Endothelial cell of umbilical vein (primary cell): Measurements from ENCODE around the gene FZR1. TPM values are rescaled to one million over a fixed set of nuclear protein-coding genes. Genes with fewer than 3 reads are reported as not detected.

ENCODE experiments used
- BruUV-seq: library from RNA; stranded (reverse); fragments of 400-500 nt; replicated peaks from 2 replicates; lab custom pipeline; 2021; lab: Mats Ljungman, UMichigan
- CTCF ChIA-PET: fragments of 300-600, 350-600 bp; sonication (Branson Sonifier 250); formaldehyde crosslinking; loops from one replicate; lab custom pipeline; 2021; ENCODE audit warnings: antibody characterized with exemption, inconsistent platforms; lab: Charles Lee
- POLR2A ChIA-PET: fragments of 300-600, 350-600 bp; sonication (Branson Sonifier 250); formaldehyde crosslinking; loops from one replicate; lab custom pipeline; 2021; ENCODE audit warnings: antibody characterized with exemption, inconsistent platforms; lab: Charles Lee
- DNase-seq: peaks from one replicate; pipeline ENCODE4 v3.0.0-alpha.2; 2011; ENCODE audit warnings: low read depth, low spot score
- FAIRE-seq: peaks from 2 replicates; lab custom pipeline; 2011; peaks lifted over from hg19 to GRCh38; lab: Jason Lieb, UNC
- H2AFZ ChIP-seq: 2 replicates; pipeline ENCODE4 v1.6.0; 2012; ENCODE audit warnings: low read depth, low read length, control low read depth, inconsistent platforms
- H3K27ac ChIP-seq: 2 replicates; pipeline ENCODE4 v1.5.1; 2011; ENCODE audit warnings: low read depth, mild to moderate bottlenecking, control low read depth, low read length, moderate library complexity; ENCODE audit not compliant: insufficient read depth
- H3K27me3 ChIP-seq, 2 experiments: 2 replicates each; pipeline versions ENCODE4 v1.6.0 to v1.6.1; 2011; ENCODE audit warnings: low read length in 2 of 2, mixed read lengths in 1 of 2; ENCODE audit not compliant: control insufficient read depth in 2 of 2, insufficient read depth in 2 of 2
- H3K36me3 ChIP-seq, 2 experiments: 2 replicates in 1 of 2; 3 replicates in 1 of 2; pipeline ENCODE4 v1.5.1; 2011; ENCODE audit warnings: low read length in 2 of 2, mild to moderate bottlenecking in 1 of 2, moderate library complexity in 1 of 2; ENCODE audit not compliant: control insufficient read depth in 2 of 2, insufficient read depth in 2 of 2; ENCODE audit errors: extremely low read depth in 1 of 2
- H3K4me1 ChIP-seq: 3 replicates; pipeline ENCODE4 v1.5.1; 2011; ENCODE audit warnings: mild to moderate bottlenecking, low read length; ENCODE audit not compliant: control insufficient read depth, insufficient read depth; ENCODE audit errors: extremely low read depth
- H3K4me2 ChIP-seq: 2 replicates; pipeline ENCODE4 v1.6.1; 2011; ENCODE audit warnings: low read length, control low read depth, mixed read lengths; ENCODE audit not compliant: insufficient read depth
- H3K4me3 ChIP-seq, 3 experiments: fragments of 200-600 bp in 1 of 3; sonication (generic), shearing (Covaris generic) in 1 of 3; replicated peaks in 1 of 3; 2 replicates each; pipeline ENCODE4 v1.5.1; 2011 to 2016; ENCODE audit warnings: control low read depth in 3 of 3, low read length in 3 of 3, mild to moderate bottlenecking in 2 of 3, inconsistent platforms in 1 of 3, low read depth in 1 of 3, moderate library complexity in 1 of 3; ENCODE audit not compliant: insufficient read depth in 1 of 3
- H3K79me2 ChIP-seq: 2 replicates; pipeline ENCODE4 v1.6.0; 2012; ENCODE audit warnings: low read length, inconsistent platforms; ENCODE audit not compliant: control insufficient read depth, insufficient read depth
- H3K9ac ChIP-seq: replicated peaks from 2 replicates; pipeline ENCODE3; 2011; ENCODE audit warnings: low read length, control low read depth; ENCODE audit not compliant: insufficient read depth; ENCODE audit errors: extremely low read depth
- H3K9me1 ChIP-seq: replicated peaks from 3 replicates; pipeline ENCODE4 v1.6.0; 2011; ENCODE audit warnings: mild to moderate bottlenecking, low read length; ENCODE audit not compliant: control insufficient read depth, insufficient read depth; ENCODE audit errors: extremely low read depth
- H3K9me3 ChIP-seq: replicated peaks from 2 replicates; pipeline ENCODE4 v1.5.1; 2012; ENCODE audit warnings: low read length, inconsistent platforms; ENCODE audit not compliant: control insufficient read depth, insufficient read depth
- H4K20me1 ChIP-seq: replicated peaks from 2 replicates; pipeline ENCODE3; 2011; ENCODE audit warnings: mild to moderate bottlenecking, low read length; ENCODE audit not compliant: control insufficient read depth, insufficient read depth; ENCODE audit errors: extremely low read depth
- CTCF ChIP-seq, 2 donors: IDR thresholded peaks; 1 replicate in 1 of 2; 2 replicates in 1 of 2; pipeline ENCODE4 v1.5.1; 2011; ENCODE audit warnings: low read length in 2 of 2, mild to moderate bottlenecking in 2 of 2, moderate library complexity in 2 of 2, control low read depth in 1 of 2, inconsistent platforms in 1 of 2, low read depth in 1 of 2; ENCODE audit not compliant: insufficient read depth in 1 of 2; ENCODE audit errors: extremely low read depth in 1 of 2
- EZH2 ChIP-seq: IDR thresholded peaks from 2 replicates; pipeline ENCODE4 v1.6.1; 2012; ENCODE audit warnings: borderline replicate concordance, low read depth, mild to moderate bottlenecking, moderate library complexity, low read length, inconsistent platforms; ENCODE audit not compliant: severe bottlenecking
- FOS ChIP-seq: IDR thresholded peaks from 2 replicates; pipeline ENCODE4 v1.6.1; 2011; ENCODE audit warnings: mild to moderate bottlenecking, low read length, moderate library complexity, borderline replicate concordance; ENCODE audit not compliant: insufficient read depth
- GATA2 ChIP-seq: IDR thresholded peaks from 2 replicates; pipeline ENCODE4 v1.7.0; 2011; ENCODE audit warnings: low read depth, mild to moderate bottlenecking, moderate library complexity, mixed read lengths, low read length; ENCODE audit not compliant: insufficient read length, insufficient read depth
- JUN ChIP-seq: IDR thresholded peaks from 2 replicates; pipeline ENCODE4 v1.6.1; 2011; ENCODE audit warnings: borderline replicate concordance, low read depth; ENCODE audit not compliant: insufficient read length, insufficient read depth
- MYC ChIP-seq: IDR thresholded peaks from one replicate; pipeline ENCODE4 v1.6.1; 2011; ENCODE audit warnings: mild to moderate bottlenecking, low read depth, low read length
- POLR2A ChIP-seq: IDR thresholded peaks from 2 replicates; pipeline ENCODE4 v1.6.1; 2012; ENCODE audit warnings: low read depth, mild to moderate bottlenecking, control low read depth, low read length
- POLR2AphosphoS5 ChIP-seq: IDR thresholded peaks from 2 replicates; pipeline ENCODE4 v1.6.1; 2012; ENCODE audit warnings: low read depth, mild to moderate bottlenecking, control low read depth, low read length, moderate library complexity; ENCODE audit not compliant: insufficient read depth
- dilution Hi-C: fragments of 300-500 bp; cut with MboI; formaldehyde crosslinking; loops from one replicate; pipeline ENCODE4 v1.15.0; 2019; ENCODE audit warnings: low sequenced_read_pairs; ENCODE audit not compliant: extremely low pct_ligation_motif_present
- intact Hi-C: fragments of 100-400 bp; cut with micrococcal nuclease; formaldehyde crosslinking; loops from one replicate; pipeline ENCODE4 v1.10.0; 2022
- polyA plus RNA-seq, 4 experiments: library from polyadenylated mRNA; depleted of rRNA in 3 of 4; stranded (reverse) in 3 of 4; unstranded in 1 of 4; fragments of >200 nt; gene quantifications; 2 replicates each; pipeline versions ENCODE4 v1.2.1 to v1.2.3, GENCODE V29; 2011 to 2012; ENCODE audit warnings: missing spikeins in 1 of 4
- total RNA-seq: library from RNA; stranded (reverse); gene quantifications from 2 replicates; pipeline ENCODE4 v1.2.3, GENCODE V29; 2021
- TF ChIP-seq, protein P1 (sequence below): IDR thresholded peaks from 2 replicates; pipeline ENCODE4 v1.6.1; 2011; ENCODE audit not compliant: insufficient read depth, insufficient read length

FZR1 gene
- total and polyA plus RNA-seq, 2 donors (not counting 3 experiments of a cell fraction or from before 2014, with no cell fraction given): 35.9 to 60.4 TPM

- Histone ChIP-seq H3K9me1 (no peaks in the 10 kb centered on the region), H3K27ac (no peak within 1 kb of the TSS), H3K9ac (no peak within 1 kb of the TSS), H3K4me1 (no peaks in the 10 kb centered on the region), H3K4me3 (no peak within 1 kb of the TSS), H3K79me2 (no peaks in the 10 kb centered on the region), H3K4me2 (no peak within 1 kb of the TSS), H2AFZ (no peak within 1 kb of the TSS), H3K27me3 (peaks cover 3 to 11% of the 10 kb centered on the region in 2 experiments), H3K36me3 (no peaks in the 10 kb centered on the region), H3K9me3 (no peaks in the 10 kb centered on the region), H4K20me1 (no peaks in the 10 kb centered on the region)
- TF ChIP-seq GATA2 (no peak), JUN (no peak), FOS (no peak), POLR2A (no peak), POLR2AphosphoS5 (no peak), CTCF (IDR thresholded peaks at IDR 0.05; ENCODE audit: extremely low read depth in 1 of 2, insufficient read depth in 1 of 2, low read depth in 1 of 2, low read length in 2 of 2) (no peak), MYC (no peak), EZH2 (no peak)
- TF ChIP-seq, protein P1, sequence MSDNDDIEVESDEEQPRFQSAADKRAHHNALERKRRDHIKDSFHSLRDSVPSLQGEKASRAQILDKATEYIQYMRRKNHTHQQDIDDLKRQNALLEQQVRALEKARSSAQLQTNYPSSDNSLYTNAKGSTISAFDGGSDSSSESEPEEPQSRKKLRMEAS: no peak
- FAIRE-seq (no peak), DNase-seq (no peak)
- CTCF ChIA-PET: interaction anchor here (1.1 to 2.2 kb wide), 2 partner anchors 8 to 176 kb away, joined by 5 to 10 read pairs; no protein-coding TSS in a partner anchor
- no TSS peak for BruUV-seq
- POLR2A ChIA-PET: no interaction called here
- intact Hi-C loops (no loop called here), dilution Hi-C loops (no loop called here)
Observed at GRCh38 chr19:3480383-3481091, 25.6 kb upstream of the FZR1 start, which contains the start of gene SMIM24. Gene SMIM24 (minus strand): TSS chr19:3480525. CDS start chr19:3480463, 62 bp downstream.
